Kidney (tissue), 14 donors: ENCODE measurements around the gene SPOPL. TPM values are rescaled to one million over a fixed set of nuclear protein-coding genes. Genes with fewer than 3 reads are reported as not detected.

Source experiments
- DNase-seq, 5 donors: peaks; one replicate each; pipeline ENCODE4 v3.0.0-alpha.2; 2013 to 2020
- FAIRE-seq: peaks from 2 replicates; lab custom pipeline; 2012; peaks lifted over from hg19 to GRCh38; lab: Jason Lieb, UNC
- H3K27ac ChIP-seq, 2 donors: one replicate each; pipeline ENCODE4 v1.7.0; 2013; ENCODE audit warnings: low read depth in 2 of 2, low read length in 2 of 2, inconsistent platforms in 1 of 2
- H3K27me3 ChIP-seq: one replicate; pipeline ENCODE4 v1.7.1; 2013; ENCODE audit warnings: low read length, inconsistent platforms; ENCODE audit not compliant: control insufficient read depth, insufficient read depth
- H3K36me3 ChIP-seq, 3 donors: one replicate each; pipeline versions ENCODE4 v1.7.0 to v1.7.1; 2013; ENCODE audit warnings: low read length in 3 of 3, control low read depth in 1 of 3, inconsistent platforms in 1 of 3; ENCODE audit not compliant: insufficient read depth in 3 of 3, control insufficient read depth in 2 of 3
- H3K4me1 ChIP-seq, 3 donors: one replicate each; pipeline versions ENCODE4 v1.7.0 to v1.7.1; 2013; ENCODE audit warnings: low read length in 3 of 3, inconsistent platforms in 1 of 3, low read depth in 1 of 3; ENCODE audit not compliant: control insufficient read depth in 2 of 3, insufficient read depth in 2 of 3
- H3K4me3 ChIP-seq, 3 donors: one replicate each; pipeline versions ENCODE4 v1.7.0 to v1.8.1; 2013; ENCODE audit warnings: low read length in 3 of 3, control low read depth in 1 of 3, inconsistent platforms in 1 of 3
- H3K9ac ChIP-seq, 3 donors: one replicate each; pipeline versions ENCODE4 v1.7.0 to v1.7.1; 2013; ENCODE audit warnings: low read length in 3 of 3, control low read depth in 1 of 3, inconsistent platforms in 1 of 3
- H3K9me3 ChIP-seq, 3 donors: one replicate each; pipeline versions ENCODE4 v1.7.0 to v1.7.1; 2013; ENCODE audit warnings: low read length in 3 of 3, control low read depth in 1 of 3, inconsistent platforms in 1 of 3; ENCODE audit not compliant: control insufficient read depth in 2 of 3, insufficient read depth in 1 of 3
- CTCF ChIP-seq: IDR thresholded peaks from 3 replicates; pipeline ENCODE4 v1.5.1; 2012; ENCODE audit warnings: mild to moderate bottlenecking, moderate library complexity, borderline replicate concordance; ENCODE audit not compliant: insufficient read depth; ENCODE audit errors: extremely low read depth
- intact Hi-C: fragments of 100-400 bp; cut with DNase I; formaldehyde crosslinking; loops from one replicate; pipeline ENCODE4 v1.11.1; 2022
- polyA plus RNA-seq: library from polyadenylated mRNA; stranded (reverse); fragments of 350-450 nt; fragmentation: Illumina TruSeq; extraction: RNeasy Lipid Tissue Mini Kit (QIAGEN cat#74804); gene quantifications from one replicate; pipeline ENCODE4 v1.2.3, GENCODE V29; 2014; ENCODE audit warnings: low read depth, low replicate concordance; ENCODE audit not compliant: insufficient read depth
- total RNA-seq: library from RNA; stranded (reverse); fragmentation: NEBNext Ultra II Directional; extraction: Animal tissue kit (Norgen Biotek cat#: 25700); gene quantifications from one replicate; pipeline ENCODE4 v1.2.1, GENCODE V29; 2021
- donor health status: control.
- donor health status: control.
- donor health status: control.
- donor health status: control.
- donor health status: control.
- donor health status: DM: yes; HTN: yes; CAD: no.
- donor health status: Normal renal cell carcinoma (clear cell type).

SPOPL gene
- total and polyA plus RNA-seq, 2 donors from 2014 or later: 4.0 to 23.1 TPM

GRCh38 chr2:138550172-138550571 lies 48.6 kb downstream of the SPOPL start:
- FAIRE-seq (no peak), DNase-seq (no peak)
- TF ChIP-seq CTCF: no peak
- Histone ChIP-seq H3K9ac (no peak overlapping the region), H3K36me3 (peaks cover 0 to 4% (median 2%) of the 10 kb centered on the region in 3 donors), H3K9me3 (no peaks in the 10 kb centered on the region), H3K27me3 (no peaks in the 10 kb centered on the region), H3K4me3 (no peak overlapping the region), H3K27ac (no peak overlapping the region), H3K4me1 (peaks cover 0 to under 1% (median under 1%) of the 10 kb centered on the region in 3 donors)
- intact Hi-C loops: no loop called here

GRCh38 chr2:138550670-138551287 lies 49.2 kb downstream of the SPOPL start:
- Histone ChIP-seq H3K27me3 (no peaks in the 10 kb centered on the region), H3K4me1 (no peaks in the 10 kb centered on the region), H3K36me3 (peaks cover 0 to 4% (median 2%) of the 10 kb centered on the region in 3 donors), H3K9ac (no peak overlapping the region), H3K9me3 (no peaks in the 10 kb centered on the region), H3K4me3 (no peak overlapping the region), H3K27ac (no peak overlapping the region)
- FAIRE-seq (no peak), DNase-seq (no peak)
- intact Hi-C loops: no loop called here
- no peak for TF ChIP-seq CTCF

- no peaks in the 10 kb centered on the region for H3K27me3 ChIP-seq
- H3K36me3 ChIP-seq: peaks cover 0 to 4% (median 3%) of the 10 kb centered on the region in 3 donors
- no peak overlapping the region for H3K9ac ChIP-seq
- no peak for TF ChIP-seq CTCF
- intact Hi-C loops: no loop called here
- no peak overlapping the region for H3K4me3 ChIP-seq
- H3K9me3 ChIP-seq: no peaks in the 10 kb centered on the region
- DNase-seq: no peak
- H3K27ac ChIP-seq: no peak overlapping the region
- FAIRE-seq: no peak
- H3K4me1 ChIP-seq: no peaks in the 10 kb centered on the region
These were observed 52.6 kb downstream of the SPOPL start for GRCh38 chr2:138554123-138554522.

GRCh38 chr2:138559641-138560040 lies 58.1 kb downstream of the SPOPL start:
- no peaks in the 10 kb centered on the region for H3K9me3 ChIP-seq
- FAIRE-seq (no peak), DNase-seq (peak in 2 of 5 donors; percentile 7 to 33)
- no peaks in the 10 kb centered on the region for H3K4me1 ChIP-seq
- H3K4me3 ChIP-seq: no peak overlapping the region
- no peaks in the 10 kb centered on the region for H3K27me3 ChIP-seq
- H3K27ac ChIP-seq: no peak overlapping the region
- TF ChIP-seq CTCF: no peak
- H3K36me3 ChIP-seq: peaks cover 2 to 7% (median 6%) of the 10 kb centered on the region in 3 donors
- H3K9ac ChIP-seq: no peak overlapping the region
- intact Hi-C loops: no loop called here
